Psoas muscle (tissue), 8 donors: Measurements from ENCODE around the gene INSRR. TPM values are rescaled to one million over a fixed set of nuclear protein-coding genes. Genes with fewer than 3 reads are reported as not detected.

Experiments used
- ATAC-seq, 4 donors: fragments of 200-7000 bp; cut with Tn5 transposase; one replicate each; pipeline ENCODE4 v1.9.1; 2020; ENCODE audit warnings: moderate library complexity in 3 of 4, mild to moderate bottlenecking in 2 of 4
- DNase-seq, 2 donors: peaks; one replicate each; pipeline ENCODE4 v3.0.0-alpha.2; 2020
- H3K27ac ChIP-seq: fragments of 200-600 bp; one replicate; pipeline ENCODE4 v1.8.0; 2022
- H3K27me3 ChIP-seq, 3 donors: fragments of 200-600 bp in 1 of 3; one replicate each; pipeline versions ENCODE4 v1.6.1 to v1.8.0; 2013 to 2022; ENCODE audit warnings: low read length in 2 of 3, mild to moderate bottlenecking in 2 of 3, moderate library complexity in 1 of 3; ENCODE audit not compliant: insufficient read depth in 3 of 3
- H3K36me3 ChIP-seq, 2 donors: fragments of 200-600 bp in 1 of 2; one replicate each; pipeline versions ENCODE4 v1.6.1 to v1.8.0; 2013 to 2022; ENCODE audit warnings: low read depth in 1 of 2, mild to moderate bottlenecking in 1 of 2, moderate library complexity in 1 of 2; ENCODE audit not compliant: insufficient read depth in 1 of 2
- H3K4me1 ChIP-seq: fragments of 200-600 bp; one replicate; pipeline ENCODE4 v1.8.0; 2022
- H3K4me3 ChIP-seq: fragments of 200-600 bp; one replicate; pipeline ENCODE4 v1.8.0; 2022; ENCODE audit warnings: mild to moderate bottlenecking
- H3K9me3 ChIP-seq: fragments of 200-600 bp; one replicate; pipeline ENCODE4 v1.8.0; 2022
- WGBS, 3 donors: extraction: QIAGEN DNeasy Blood & Tissue Kit; methylation state at CpG; one replicate each; pipeline versions ENCODE4 v1.1.6 to v1.1.7; 2013; 5-methylcytosine and 5-hydroxymethylcytosine counted together
- intact Hi-C, 2 donors: fragments of 100-400 bp; cut with DNase I; formaldehyde crosslinking; loops; one replicate each; pipeline versions ENCODE4 v1.11.0 to v1.14.2; 2022
- polyA plus RNA-seq, 3 donors: library from polyadenylated mRNA; stranded (reverse); fragments of 200-250 nt; gene quantifications; one replicate each; pipeline ENCODE4 v1.2.3, GENCODE V29; 2013
- total RNA-seq, 4 donors: library from RNA; stranded (reverse); fragmentation: NEBNext Ultra II Directional in 2 of 4; extraction: Animal tissue kit (Norgen Biotek cat#: 25700) in 2 of 4; gene quantifications; one replicate each; pipeline versions ENCODE4 v1.2.1 to v1.2.4, GENCODE V29; 2021 to 2023
- TF ChIP-seq, protein P1 (sequence below): fragments of 200-600 bp; IDR thresholded peaks from one replicate; pipeline ENCODE4 v1.8.0; 2022; ENCODE audit warnings: antibody characterized with exemption
- donor health status: healthy with polysubstance abuse.
- donor health status: DM: no; HTN: no; CAD: no; lungs with moderate emphysema.
- donor health status: Bipolar disorder and iron deficiency.
- donor health status: healthy.
- donor health status: DM: yes; HTN: yes; CAD: no.
- donor health status: DM: no; HTN: no; CAD: no.
- donor health status: DM: no; HTN: no; CAD: no.
- donor health status: DM: yes; HTN: yes; CAD: no.

The INSRR gene
- total and polyA plus RNA-seq, 7 donors: under 0.01 to 0.07 TPM; not detected in 5

DNA sequence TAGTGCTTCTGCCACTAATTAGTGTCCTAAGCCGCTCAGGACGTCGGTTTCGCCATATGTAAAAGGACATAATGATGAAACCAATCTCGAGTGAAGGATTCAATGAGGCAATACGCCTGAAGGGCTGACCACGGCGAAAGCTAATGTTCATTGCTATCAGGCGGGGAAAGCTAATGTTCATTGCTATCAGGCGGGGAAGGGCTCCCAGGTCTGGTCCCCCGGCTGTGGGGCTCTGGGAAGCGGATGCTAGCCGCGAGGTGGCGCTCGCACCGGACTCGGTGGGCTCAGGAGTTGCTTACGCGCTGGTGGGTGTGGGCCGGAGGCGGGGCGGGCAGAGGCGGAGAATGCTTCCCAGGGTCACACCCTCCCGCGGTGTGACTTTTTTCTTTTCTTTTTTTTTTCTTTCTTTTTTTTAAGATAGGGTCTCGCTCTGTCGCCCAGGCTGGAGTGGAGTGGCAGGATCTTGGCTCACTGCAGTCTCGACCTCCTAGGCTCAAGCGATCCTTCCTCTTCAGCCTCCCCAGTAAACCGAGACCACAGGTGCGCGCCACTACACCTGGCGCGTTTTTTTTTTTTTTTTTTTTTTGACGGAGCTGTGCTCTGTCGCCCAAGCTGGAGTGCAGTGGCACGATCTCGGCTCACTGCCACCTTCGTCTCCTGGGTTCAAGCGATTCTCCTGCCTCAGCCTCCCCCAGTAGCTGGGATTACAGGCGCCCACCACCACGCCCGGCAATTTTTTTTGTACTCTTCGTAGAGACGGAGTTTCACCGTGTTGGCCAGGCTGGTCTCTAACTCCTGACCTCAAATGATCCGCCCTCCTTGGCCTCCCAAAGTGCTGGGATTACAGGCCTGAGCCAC lies 33.5 kb upstream of the INSRR start:
- no peaks in the 10 kb centered on the region for H3K4me1 ChIP-seq
- H3K27ac ChIP-seq: peak overlapping the region; percentile 76
- 4 to 10% (median 8%) methylated on average over 45 to 48 of the region's 48 CpGs for WGBS, 3 donors
- TF ChIP-seq, protein P1, sequence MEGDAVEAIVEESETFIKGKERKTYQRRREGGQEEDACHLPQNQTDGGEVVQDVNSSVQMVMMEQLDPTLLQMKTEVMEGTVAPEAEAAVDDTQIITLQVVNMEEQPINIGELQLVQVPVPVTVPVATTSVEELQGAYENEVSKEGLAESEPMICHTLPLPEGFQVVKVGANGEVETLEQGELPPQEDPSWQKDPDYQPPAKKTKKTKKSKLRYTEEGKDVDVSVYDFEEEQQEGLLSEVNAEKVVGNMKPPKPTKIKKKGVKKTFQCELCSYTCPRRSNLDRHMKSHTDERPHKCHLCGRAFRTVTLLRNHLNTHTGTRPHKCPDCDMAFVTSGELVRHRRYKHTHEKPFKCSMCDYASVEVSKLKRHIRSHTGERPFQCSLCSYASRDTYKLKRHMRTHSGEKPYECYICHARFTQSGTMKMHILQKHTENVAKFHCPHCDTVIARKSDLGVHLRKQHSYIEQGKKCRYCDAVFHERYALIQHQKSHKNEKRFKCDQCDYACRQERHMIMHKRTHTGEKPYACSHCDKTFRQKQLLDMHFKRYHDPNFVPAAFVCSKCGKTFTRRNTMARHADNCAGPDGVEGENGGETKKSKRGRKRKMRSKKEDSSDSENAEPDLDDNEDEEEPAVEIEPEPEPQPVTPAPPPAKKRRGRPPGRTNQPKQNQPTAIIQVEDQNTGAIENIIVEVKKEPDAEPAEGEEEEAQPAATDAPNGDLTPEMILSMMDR: peak; percentile 79
- H3K27me3 ChIP-seq: peaks cover 0 to 29% (median 3%) of the 10 kb centered on the region in 3 donors
- no peaks in the 10 kb centered on the region for H3K9me3 ChIP-seq
- intact Hi-C loops: no loop called here
- ATAC-seq (peak; percentile 81 to 92 (median 86)), DNase-seq (peak; percentile 93 to 94)
- H3K36me3 ChIP-seq: no peaks in the 10 kb centered on the region
- peak overlapping the region; percentile 68 for H3K4me3 ChIP-seq

DNA sequence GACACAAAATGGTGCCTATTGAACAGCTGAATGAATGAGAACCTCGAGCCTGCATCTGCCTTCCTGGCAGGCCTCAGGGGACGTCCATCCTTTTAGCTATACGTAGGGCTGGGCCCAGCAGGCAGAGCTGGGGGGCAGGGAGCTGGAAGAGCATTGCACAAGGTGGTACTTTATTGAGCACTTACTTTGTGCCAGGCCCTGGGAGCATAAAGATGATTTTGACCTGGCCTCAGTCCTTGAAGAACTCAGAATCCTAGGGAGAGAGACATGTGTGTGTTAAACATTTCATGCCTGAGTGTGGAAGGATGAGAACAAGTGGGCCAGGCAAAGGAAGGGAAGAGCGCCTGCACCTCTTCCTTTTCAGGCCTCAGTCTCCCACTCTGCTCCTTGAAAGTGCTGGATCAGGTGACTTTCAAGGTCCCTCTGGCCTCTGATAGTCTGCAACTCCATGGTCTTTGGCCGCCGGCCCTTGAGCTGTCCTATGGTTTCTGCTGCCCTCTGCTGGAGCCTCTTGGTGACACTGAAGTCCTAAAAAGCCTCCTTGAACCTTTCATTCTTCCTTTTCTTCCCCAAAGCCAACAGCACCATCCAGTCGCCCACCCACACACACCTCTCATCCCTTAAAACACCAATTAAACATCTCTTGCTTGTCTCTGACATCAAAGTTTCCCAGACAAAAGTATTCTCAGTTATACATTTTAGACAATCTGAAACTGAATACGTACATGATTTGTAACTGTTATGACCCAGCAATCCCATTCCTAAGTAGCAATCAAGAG lies 31.1 kb upstream of the INSRR start:
- intact Hi-C loops: loop anchor here (2.0 to 10.0 kb wide), 5 partner anchors 31 to 195 kb away; partner anchors contain the start of gene LRRC71 (in 1 of the 2)
- H3K9me3 ChIP-seq: no peaks in the 10 kb centered on the region
- DNase-seq (peak; percentile 79 to 89), ATAC-seq (peak; percentile 55 to 76 (median 69))
- no peak overlapping the region for H3K4me3 ChIP-seq
- peaks cover 0 to 29% (median 5%) of the 10 kb centered on the region in 3 donors for H3K27me3 ChIP-seq
- TF ChIP-seq, protein P1: peak; percentile 86
- H3K36me3 ChIP-seq: no peaks in the 10 kb centered on the region
- H3K4me1 ChIP-seq: no peaks in the 10 kb centered on the region
- 40 to 41% (median 40%) methylated on average over 8 of the region's 8 CpGs for WGBS, 3 donors
- H3K27ac ChIP-seq: no peak overlapping the region

DNA sequence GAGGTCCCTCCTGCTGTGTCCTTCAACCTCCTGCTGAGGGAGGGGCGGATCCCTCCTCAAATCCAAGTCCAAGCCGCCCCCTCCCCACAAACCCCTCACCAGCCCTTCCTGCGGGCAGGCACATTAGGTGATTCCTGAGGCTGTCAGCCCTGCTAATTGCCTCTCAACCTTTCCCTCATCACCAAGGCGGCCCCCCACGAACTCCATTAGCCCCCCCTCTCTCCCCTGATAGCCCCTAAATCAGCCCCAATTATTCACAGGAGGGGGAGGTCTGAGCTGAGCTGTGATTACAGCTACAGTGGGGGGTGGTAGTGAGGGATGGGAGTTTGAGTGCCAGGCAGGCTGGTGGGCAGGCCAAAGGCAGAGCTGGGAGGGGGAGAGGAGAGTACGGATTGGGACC lies 28.8 kb upstream of the INSRR start:
- intact Hi-C loops: loop anchor here (10.0 kb wide), 2 partner anchors 173 to 193 kb away; no protein-coding TSS in a partner anchor
- TF ChIP-seq, protein P1: no peak
- H3K4me1 ChIP-seq: no peaks in the 10 kb centered on the region
- peaks cover 0 to 16% (median 3%) of the 10 kb centered on the region in 3 donors for H3K27me3 ChIP-seq
- H3K4me3 ChIP-seq: no peak overlapping the region
- no peaks in the 10 kb centered on the region for H3K36me3 ChIP-seq
- no peak overlapping the region for H3K27ac ChIP-seq
- no peaks in the 10 kb centered on the region for H3K9me3 ChIP-seq
- DNase-seq (no peak), ATAC-seq (no peak)
- 40 to 49% (median 47%) methylated on average over 6 of the region's 6 CpGs for WGBS, 3 donors

DNA sequence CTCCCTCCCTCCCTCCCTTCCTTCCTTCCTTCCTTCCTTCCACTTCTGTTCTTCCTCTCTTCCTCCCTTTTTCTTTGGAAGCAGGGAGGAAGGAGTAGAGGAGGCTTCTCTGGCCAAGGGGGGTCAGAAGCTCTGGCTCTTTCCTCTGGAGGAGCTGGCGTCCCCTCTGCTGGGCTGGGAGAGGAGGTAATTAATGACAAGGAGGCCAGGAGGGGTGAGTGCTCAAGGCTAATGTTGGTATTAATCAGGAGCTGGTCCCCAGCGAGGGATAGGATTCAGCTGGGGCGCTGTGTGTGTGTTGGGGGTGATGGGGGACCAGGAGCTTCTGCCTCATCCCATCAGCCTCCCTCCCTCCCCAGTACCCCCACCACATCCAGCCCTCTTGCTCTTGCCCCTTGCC lies 28.4 kb upstream of the INSRR start:
- no peaks in the 10 kb centered on the region for H3K4me1 ChIP-seq
- no peaks in the 10 kb centered on the region for H3K9me3 ChIP-seq
- no peak overlapping the region for H3K4me3 ChIP-seq
- TF ChIP-seq, protein P1: no peak
- WGBS, 3 donors: 36 to 56% (median 42%) methylated on average over 1 to 3 of the region's 3 CpGs
- no peaks in the 10 kb centered on the region for H3K36me3 ChIP-seq
- H3K27me3 ChIP-seq: peaks cover 0 to 11% (median 3%) of the 10 kb centered on the region in 3 donors
- H3K27ac ChIP-seq: no peak overlapping the region
- ATAC-seq (no peak), DNase-seq (no peak)
- intact Hi-C loops: loop anchor here (10.0 kb wide), 2 partner anchors 173 to 193 kb away; no protein-coding TSS in a partner anchor
